T follicular helper cell (primary cell): ENCODE measurements around the gene EDNRA.
"Not testable (repeated sequence)": the region's sequence is repeated elsewhere in the genome, so short reads cannot be mapped to it uniquely, and the experiment has no call there.

Experiments
- DNase-seq: peaks from one replicate; pipeline ENCODE4 v3.0.0-alpha.2; 2020; ENCODE audit warnings: low read depth
- total RNA-seq, 2 experiments: gene quantifications; one replicate each; lab custom pipeline; 2026; lab: John Stamatoyannopoulos, UW

The EDNRA gene
- 0 to 0.04 reads per million in 2 experiments for total RNA-seq

- DNase-seq, result no peak
Measured at GRCh38 chr4:147480891-147481576, at the start of gene EDNRA. EDNRA (plus strand) TSS chr4:147481097; CDS start chr4:147485682, 4,585 bp downstream.

- DNase-seq, result not testable (repeated sequence)
Measured at GRCh38 chr4:147434370-147434769, 46.5 kb upstream of the EDNRA start.

GRCh38 chr4:147440442-147440841 is 40.5 kb upstream of the EDNRA start:
- no peak for DNase-seq

GRCh38 chr4:147447786-147448185 is 33.1 kb upstream of the EDNRA start:
- DNase-seq, result no peak

- no peak for DNase-seq
Measured at GRCh38 chr4:147453561-147454141, 27.2 kb upstream of the EDNRA start.

GRCh38 chr4:147456706-147457105 is 24.2 kb upstream of the EDNRA start:
- DNase-seq, result no peak

GRCh38 chr4:147461161-147461560 is 19.7 kb upstream of the EDNRA start:
- DNase-seq, result no peak

- no peak for DNase-seq
Measured at GRCh38 chr4:147463065-147463464, 17.8 kb upstream of the EDNRA start.

GRCh38 chr4:147465461-147465860 is 15.4 kb upstream of the EDNRA start:
- DNase-seq, result no peak

GRCh38 chr4:147477439-147477838 is 3.5 kb upstream of the EDNRA start:
- DNase-seq, result no peak

- DNase-seq, result no peak
Measured at GRCh38 chr4:147479376-147479775, 1.5 kb upstream of the EDNRA start.

GRCh38 chr4:147479786-147480185 is 1.1 kb upstream of the EDNRA start:
- DNase-seq, result no peak

GRCh38 chr4:147480502-147480890 is 401 bp upstream of the EDNRA start:
- DNase-seq, result no peak

GRCh38 chr4:147481577-147482109 is 746 bp downstream of the EDNRA start:
- DNase-seq, result no peak

- no peak for DNase-seq
Measured at GRCh38 chr4:147482281-147482680, 1.4 kb downstream of the EDNRA start.

- no peak for DNase-seq
Measured at GRCh38 chr4:147485167-147485566, 4.3 kb downstream of the EDNRA start.

- DNase-seq, result no peak
Measured at GRCh38 chr4:147487616-147488015, 6.7 kb downstream of the EDNRA start.

- DNase-seq, result no peak
Measured at GRCh38 chr4:147488556-147488955, 7.7 kb downstream of the EDNRA start.

- DNase-seq, result no peak
Measured at GRCh38 chr4:147491086-147491485, 10.2 kb downstream of the EDNRA start.

- DNase-seq, result no peak
Measured at GRCh38 chr4:147492306-147492705, 11.4 kb downstream of the EDNRA start.

- DNase-seq, result no peak
Measured at GRCh38 chr4:147492761-147493160, 11.9 kb downstream of the EDNRA start.

- DNase-seq, result no peak
Measured at GRCh38 chr4:147493307-147493706, 12.4 kb downstream of the EDNRA start.

- no peak for DNase-seq
Measured at GRCh38 chr4:147494301-147494700, 13.4 kb downstream of the EDNRA start.

GRCh38 chr4:147496500-147496899 is 15.6 kb downstream of the EDNRA start:
- no peak for DNase-seq
